ENCODE results near the gene TP73.

The TP73 gene

DNA sequence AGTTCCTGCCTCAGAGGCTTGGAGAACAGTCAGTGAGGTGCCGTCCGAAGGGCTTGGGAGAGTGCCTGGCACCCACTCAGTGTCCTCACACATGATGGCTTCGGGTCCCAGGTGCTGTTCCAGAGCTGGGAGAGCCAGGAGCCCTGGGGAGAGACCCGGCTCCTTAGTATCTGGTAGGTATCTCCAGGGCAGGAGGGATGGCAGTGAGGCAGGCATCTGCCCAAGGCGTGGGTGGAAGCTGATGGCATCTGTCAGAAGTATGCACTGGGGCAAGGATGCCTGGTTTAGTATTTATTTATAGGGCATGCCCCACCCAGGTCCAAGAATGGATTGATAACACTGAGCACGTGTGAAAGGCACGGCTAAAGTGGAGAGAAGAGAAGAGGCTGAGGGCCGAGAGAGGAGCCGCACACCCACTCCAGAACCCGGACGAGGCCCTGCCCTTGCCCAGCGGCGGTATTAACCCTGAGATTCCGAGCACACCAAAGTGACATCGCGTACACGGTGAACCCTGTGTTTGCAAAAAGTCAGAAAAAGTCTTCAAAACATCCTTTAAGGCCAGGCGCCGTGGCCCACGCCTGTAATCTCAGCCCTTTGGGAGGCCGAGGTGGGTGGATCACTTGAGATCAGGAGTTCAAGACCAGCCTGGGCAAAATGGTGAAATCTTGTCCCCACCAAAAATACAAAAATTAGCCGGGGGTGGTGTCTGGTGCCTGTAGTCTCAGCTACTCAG is 2.4 kb downstream of the TP73 start:
- Histone ChIP-seq H3K4me1 (ENCODE audit: control insufficient read depth, insufficient read depth, low read length) (no peaks in the 10 kb centered on the region), H3K27ac (ENCODE audit: low read depth, low read length) (no peak overlapping the region), H3K36me3 (ENCODE audit: control insufficient read depth, insufficient read depth, low read length) (no peaks in the 10 kb centered on the region), H3K9ac (ENCODE audit: low read length) (no peak overlapping the region), H3K4me3 (ENCODE audit: low read length) (no peak overlapping the region), H3K27me3 (ENCODE audit: control insufficient read depth, insufficient read depth, low read length) (peaks cover 25% of the 10 kb centered on the region)

DNA sequence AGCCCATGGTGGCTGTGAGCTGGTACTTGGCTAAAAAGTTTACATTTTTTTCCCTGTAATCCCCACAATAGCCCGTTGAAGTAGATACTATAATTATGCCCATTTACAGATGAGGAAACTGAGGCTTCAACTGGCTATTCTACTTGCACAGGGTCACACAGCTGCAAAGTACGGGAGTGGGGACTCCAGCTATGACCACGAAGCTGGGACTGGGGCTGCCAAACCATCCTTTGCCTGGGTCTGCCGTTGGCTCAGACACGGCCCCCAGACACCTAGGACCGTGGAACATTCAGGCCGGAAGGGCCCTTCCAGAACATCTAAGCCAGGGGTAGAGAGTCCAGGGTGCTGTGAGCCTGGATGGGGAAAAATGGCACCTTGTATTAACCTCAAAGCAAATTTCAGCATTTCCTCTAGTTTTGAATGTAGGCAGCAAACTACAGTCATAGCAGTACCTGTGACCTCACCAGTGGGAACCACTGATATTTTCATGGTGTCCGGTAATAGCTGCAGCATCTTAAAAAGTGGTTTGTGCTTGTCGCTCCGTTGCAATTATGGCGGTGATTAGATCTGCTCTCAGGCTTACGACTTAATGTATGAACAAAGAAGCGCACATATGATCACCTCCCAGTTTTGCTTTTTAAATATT is 4.3 kb downstream of the TP73 start:
- H3K4me1 ChIP-seq (ENCODE audit: control insufficient read depth, insufficient read depth, low read length), result no peaks in the 10 kb centered on the region
- H3K4me3 ChIP-seq (ENCODE audit: low read length), result no peak overlapping the region
- H3K27ac ChIP-seq (ENCODE audit: low read depth, low read length), result no peak overlapping the region
- H3K9ac ChIP-seq (ENCODE audit: low read length), result no peak overlapping the region
- H3K36me3 ChIP-seq (ENCODE audit: control insufficient read depth, insufficient read depth, low read length), result no peaks in the 10 kb centered on the region
- H3K27me3 ChIP-seq (ENCODE audit: control insufficient read depth, insufficient read depth, low read length), result peaks cover 13% of the 10 kb centered on the region

DNA sequence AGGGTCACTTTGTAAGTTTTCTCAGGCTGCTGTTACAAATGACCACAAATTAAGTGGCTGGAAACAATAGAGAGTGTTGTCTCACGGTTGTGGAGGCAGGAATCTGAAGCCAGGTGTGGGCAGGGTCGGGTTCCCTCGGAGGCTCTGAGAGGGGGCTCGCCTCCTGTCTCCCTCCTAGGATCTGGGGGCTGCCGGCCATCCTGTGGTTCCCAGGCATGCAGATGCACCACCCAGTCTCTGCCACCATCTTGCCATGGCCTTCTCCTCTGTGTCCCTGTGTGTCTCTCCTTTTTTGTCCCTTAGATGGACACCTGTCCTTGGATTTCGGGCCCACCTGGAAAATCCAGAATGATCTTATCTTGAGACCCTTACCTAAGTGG is 4.8 kb downstream of the TP73 start:
- Histone ChIP-seq H3K4me3 (ENCODE audit: low read length) (no peak overlapping the region), H3K27me3 (ENCODE audit: control insufficient read depth, insufficient read depth, low read length) (peaks cover 12% of the 10 kb centered on the region), H3K9ac (ENCODE audit: low read length) (no peak overlapping the region), H3K4me1 (ENCODE audit: control insufficient read depth, insufficient read depth, low read length) (no peaks in the 10 kb centered on the region), H3K27ac (ENCODE audit: low read depth, low read length) (no peak overlapping the region), H3K36me3 (ENCODE audit: control insufficient read depth, insufficient read depth, low read length) (no peaks in the 10 kb centered on the region)

DNA sequence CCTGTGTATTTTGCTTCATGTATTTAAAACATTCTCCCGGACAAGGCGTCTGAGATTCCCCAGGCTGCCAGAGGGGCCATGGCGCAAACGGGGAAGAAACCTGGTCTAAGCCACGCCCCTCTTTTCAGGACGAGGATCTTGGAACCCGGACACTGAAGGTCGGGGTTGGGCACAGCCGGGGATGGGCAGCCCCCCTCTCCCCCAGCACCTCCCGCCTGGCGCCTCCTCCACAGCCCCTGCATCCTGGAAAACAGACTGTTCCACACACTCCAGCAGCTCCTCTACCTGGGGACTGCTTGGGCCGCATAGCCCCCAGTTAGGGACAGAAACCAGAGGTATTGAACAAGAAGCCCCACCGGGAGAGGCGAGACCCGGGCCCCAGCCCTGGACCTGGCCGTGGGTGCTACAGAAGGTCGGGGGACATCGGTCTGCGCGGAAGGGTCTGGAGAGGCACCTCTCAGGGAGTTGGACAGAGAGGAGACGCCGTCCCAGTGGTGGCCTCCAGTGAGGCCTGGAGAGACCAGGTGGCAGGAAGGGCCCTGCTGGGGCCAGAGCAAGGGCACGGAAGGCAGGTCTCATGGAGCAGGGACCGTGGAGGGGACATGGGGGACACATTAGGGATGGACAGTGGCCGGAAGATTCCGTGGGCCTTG is 5.4 kb downstream of the TP73 start:
- Histone ChIP-seq H3K27ac (ENCODE audit: low read depth, low read length) (no peak overlapping the region), H3K4me3 (ENCODE audit: low read length) (no peak overlapping the region), H3K36me3 (ENCODE audit: control insufficient read depth, insufficient read depth, low read length) (no peaks in the 10 kb centered on the region), H3K4me1 (ENCODE audit: control insufficient read depth, insufficient read depth, low read length) (no peaks in the 10 kb centered on the region), H3K9ac (ENCODE audit: low read length) (no peak overlapping the region), H3K27me3 (ENCODE audit: control insufficient read depth, insufficient read depth, low read length) (peaks cover 12% of the 10 kb centered on the region)

DNA sequence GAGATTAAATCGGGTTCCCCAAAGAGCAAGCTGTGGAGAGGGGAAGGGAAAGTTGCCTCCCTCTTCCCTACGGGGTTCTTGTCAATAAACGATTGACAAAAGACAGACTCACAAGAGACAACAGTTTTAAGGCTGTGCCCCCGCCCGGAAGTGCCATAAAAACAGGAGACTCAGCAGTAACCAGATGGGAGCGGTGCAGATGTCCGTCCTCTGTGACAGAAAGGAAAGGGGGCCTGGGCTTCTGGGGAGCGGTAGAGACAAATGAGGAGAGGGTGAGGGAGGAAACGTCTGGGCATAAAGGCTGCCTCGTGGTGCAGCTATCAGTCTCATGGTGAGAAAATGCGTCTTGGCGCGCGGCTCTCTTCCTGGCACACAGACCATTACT is 5.9 kb downstream of the TP73 start:
- H3K36me3 ChIP-seq (ENCODE audit: control insufficient read depth, insufficient read depth, low read length), result no peaks in the 10 kb centered on the region
- H3K27ac ChIP-seq (ENCODE audit: low read depth, low read length), result no peak overlapping the region
- H3K4me3 ChIP-seq (ENCODE audit: low read length), result no peak overlapping the region
- peaks cover 9% of the 10 kb centered on the region for H3K27me3 ChIP-seq (ENCODE audit: control insufficient read depth, insufficient read depth, low read length)
- no peak overlapping the region for H3K9ac ChIP-seq (ENCODE audit: low read length)
- no peaks in the 10 kb centered on the region for H3K4me1 ChIP-seq (ENCODE audit: control insufficient read depth, insufficient read depth, low read length)

DNA sequence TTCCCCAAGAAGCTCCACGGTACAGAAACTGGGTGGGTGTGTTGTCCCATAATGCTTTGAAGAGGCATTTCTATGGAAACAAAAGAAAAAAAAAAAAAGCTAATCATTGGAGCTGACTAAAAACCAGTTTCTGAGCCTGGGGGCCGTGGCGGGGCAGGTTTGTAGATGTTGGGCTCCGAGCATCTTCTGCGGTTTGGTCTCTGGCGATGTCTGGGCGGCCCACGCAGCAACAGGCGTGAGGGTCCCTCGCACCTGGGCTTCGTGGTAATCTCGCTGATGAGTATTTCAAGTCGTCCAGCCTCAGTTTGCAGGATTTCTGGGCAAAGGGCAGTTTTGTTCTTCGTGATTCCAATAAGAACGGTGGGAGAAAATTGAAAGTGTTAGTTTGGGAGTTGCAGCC is 6.8 kb downstream of the TP73 start:
- Histone ChIP-seq H3K4me1 (ENCODE audit: control insufficient read depth, insufficient read depth, low read length) (no peaks in the 10 kb centered on the region), H3K4me3 (ENCODE audit: low read length) (no peak overlapping the region), H3K27ac (ENCODE audit: low read depth, low read length) (no peak overlapping the region), H3K9ac (ENCODE audit: low read length) (no peak overlapping the region), H3K36me3 (ENCODE audit: control insufficient read depth, insufficient read depth, low read length) (no peaks in the 10 kb centered on the region), H3K27me3 (ENCODE audit: control insufficient read depth, insufficient read depth, low read length) (peaks cover 7% of the 10 kb centered on the region)

DNA sequence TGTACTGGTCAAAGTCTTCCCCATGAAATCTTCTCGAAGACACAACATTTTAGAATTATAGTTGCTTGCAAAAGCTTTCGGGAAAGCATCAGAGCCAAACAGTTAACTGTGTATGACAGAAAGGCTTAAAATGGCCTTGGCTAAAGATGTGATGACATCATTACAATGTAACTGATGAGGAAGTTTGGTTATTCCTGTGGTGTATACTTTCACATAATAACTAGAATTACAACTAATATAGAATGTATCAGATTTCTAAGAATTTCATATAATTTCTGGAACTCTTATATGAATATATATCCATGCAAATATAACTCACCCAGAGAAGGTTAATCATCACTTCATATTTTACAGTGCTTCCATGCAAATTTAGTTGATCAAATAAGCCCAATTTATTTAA is 8.4 kb downstream of the TP73 start:
- Histone ChIP-seq H3K9ac (ENCODE audit: low read length) (no peak overlapping the region), H3K4me1 (ENCODE audit: control insufficient read depth, insufficient read depth, low read length) (no peaks in the 10 kb centered on the region), H3K4me3 (ENCODE audit: low read length) (no peak overlapping the region), H3K27me3 (ENCODE audit: control insufficient read depth, insufficient read depth, low read length) (no peaks in the 10 kb centered on the region), H3K36me3 (ENCODE audit: control insufficient read depth, insufficient read depth, low read length) (no peaks in the 10 kb centered on the region), H3K27ac (ENCODE audit: low read depth, low read length) (no peak overlapping the region)

DNA sequence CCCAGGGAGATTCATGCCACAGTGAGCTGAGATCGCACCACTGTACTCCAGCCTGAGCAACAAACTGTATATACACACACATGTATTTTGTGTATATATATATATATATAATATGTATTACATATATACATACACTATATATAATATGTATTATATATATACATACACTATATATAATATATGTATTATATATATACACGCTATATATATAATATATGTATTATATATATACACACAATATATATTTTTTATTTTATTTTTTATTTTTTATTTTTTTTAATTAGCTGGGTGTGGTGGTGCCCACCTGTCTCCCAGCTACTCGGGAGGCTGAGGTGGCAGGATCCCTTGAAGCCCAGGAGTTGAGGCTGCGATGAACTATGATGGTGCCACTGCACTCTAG is 9.3 kb downstream of the TP73 start:
- Histone ChIP-seq H3K4me1 (ENCODE audit: control insufficient read depth, insufficient read depth, low read length) (no peaks in the 10 kb centered on the region), H3K36me3 (ENCODE audit: control insufficient read depth, insufficient read depth, low read length) (no peaks in the 10 kb centered on the region), H3K27me3 (ENCODE audit: control insufficient read depth, insufficient read depth, low read length) (no peaks in the 10 kb centered on the region), H3K27ac (ENCODE audit: low read depth, low read length) (no peak overlapping the region), H3K4me3 (ENCODE audit: low read length) (no peak overlapping the region), H3K9ac (ENCODE audit: low read length) (no peak overlapping the region)

DNA sequence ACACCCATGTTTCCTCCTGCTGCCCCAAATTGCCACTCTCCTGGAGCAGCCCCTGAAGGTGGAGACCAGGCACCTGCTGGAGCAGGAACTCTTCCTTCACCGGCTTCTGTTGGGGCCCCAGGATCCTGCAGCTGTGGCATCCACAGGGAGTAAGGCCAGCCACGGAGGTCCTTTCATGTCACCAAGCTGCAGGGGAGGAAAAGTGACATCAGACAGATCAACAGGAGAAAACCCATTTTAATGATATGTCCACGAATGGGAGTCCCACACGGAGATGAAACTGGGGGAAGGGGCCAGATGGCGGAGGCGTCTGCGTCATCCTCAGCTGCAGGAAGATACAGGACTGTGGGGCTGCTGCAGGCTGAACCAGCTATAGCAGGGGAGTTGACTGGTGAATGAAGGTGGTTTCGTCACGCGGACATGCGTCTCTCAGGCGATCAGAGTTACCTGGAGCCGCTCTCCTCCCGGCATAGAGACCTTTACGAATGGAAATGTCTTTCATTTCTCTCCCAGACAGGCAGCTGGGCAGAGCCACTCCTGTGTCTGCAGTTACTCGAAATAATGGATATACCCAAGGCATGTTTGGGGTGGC is 9.9 kb downstream of the TP73 start:
- no peaks in the 10 kb centered on the region for H3K27me3 ChIP-seq (ENCODE audit: control insufficient read depth, insufficient read depth, low read length)
- no peaks in the 10 kb centered on the region for H3K4me1 ChIP-seq (ENCODE audit: control insufficient read depth, insufficient read depth, low read length)
- no peak overlapping the region for H3K27ac ChIP-seq (ENCODE audit: low read depth, low read length)
- H3K36me3 ChIP-seq (ENCODE audit: control insufficient read depth, insufficient read depth, low read length), result no peaks in the 10 kb centered on the region
- H3K9ac ChIP-seq (ENCODE audit: low read length), result no peak overlapping the region
- no peak overlapping the region for H3K4me3 ChIP-seq (ENCODE audit: low read length)

DNA sequence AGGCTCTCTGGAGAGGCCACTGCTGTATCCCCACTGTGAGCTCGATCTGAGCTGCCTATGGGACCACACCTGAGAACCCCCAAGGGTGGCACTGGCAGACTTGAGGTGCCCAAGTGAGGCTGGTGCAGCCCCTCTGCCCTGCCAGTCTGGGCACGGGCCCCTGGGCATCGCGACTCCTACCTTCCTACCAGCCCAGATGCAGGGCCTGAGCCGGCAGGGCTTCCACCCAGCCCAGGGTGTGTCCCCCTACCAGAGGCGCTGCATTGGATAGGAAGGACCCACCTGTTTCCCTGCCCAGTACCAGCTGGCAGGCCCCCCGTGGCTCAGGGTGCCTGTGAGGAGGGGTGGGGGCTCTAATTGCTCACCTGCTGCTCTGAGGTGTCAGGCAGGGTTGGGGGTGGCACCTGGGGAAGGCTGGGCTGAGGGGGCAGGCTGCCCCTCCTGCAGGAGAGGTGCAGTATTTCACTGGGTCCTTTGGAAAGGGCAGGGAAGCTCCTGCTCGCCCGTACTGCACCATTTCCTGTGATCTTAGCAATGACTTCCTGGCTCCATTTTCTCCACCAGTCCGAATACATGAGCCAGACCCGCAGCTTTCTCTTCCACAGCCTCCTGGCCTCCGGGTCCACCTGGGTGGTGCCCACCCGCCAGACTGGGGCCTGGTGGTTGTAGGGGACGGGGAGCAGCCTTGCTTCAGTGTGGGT is 11.8 kb downstream of the TP73 start:
- Histone ChIP-seq H3K4me1 (ENCODE audit: control insufficient read depth, insufficient read depth, low read length) (no peaks in the 10 kb centered on the region), H3K36me3 (ENCODE audit: control insufficient read depth, insufficient read depth, low read length) (no peaks in the 10 kb centered on the region), H3K27ac (ENCODE audit: low read depth, low read length) (no peak overlapping the region), H3K9ac (ENCODE audit: low read length) (no peak overlapping the region), H3K27me3 (ENCODE audit: control insufficient read depth, insufficient read depth, low read length) (no peaks in the 10 kb centered on the region), H3K4me3 (ENCODE audit: low read length) (no peak overlapping the region)

DNA sequence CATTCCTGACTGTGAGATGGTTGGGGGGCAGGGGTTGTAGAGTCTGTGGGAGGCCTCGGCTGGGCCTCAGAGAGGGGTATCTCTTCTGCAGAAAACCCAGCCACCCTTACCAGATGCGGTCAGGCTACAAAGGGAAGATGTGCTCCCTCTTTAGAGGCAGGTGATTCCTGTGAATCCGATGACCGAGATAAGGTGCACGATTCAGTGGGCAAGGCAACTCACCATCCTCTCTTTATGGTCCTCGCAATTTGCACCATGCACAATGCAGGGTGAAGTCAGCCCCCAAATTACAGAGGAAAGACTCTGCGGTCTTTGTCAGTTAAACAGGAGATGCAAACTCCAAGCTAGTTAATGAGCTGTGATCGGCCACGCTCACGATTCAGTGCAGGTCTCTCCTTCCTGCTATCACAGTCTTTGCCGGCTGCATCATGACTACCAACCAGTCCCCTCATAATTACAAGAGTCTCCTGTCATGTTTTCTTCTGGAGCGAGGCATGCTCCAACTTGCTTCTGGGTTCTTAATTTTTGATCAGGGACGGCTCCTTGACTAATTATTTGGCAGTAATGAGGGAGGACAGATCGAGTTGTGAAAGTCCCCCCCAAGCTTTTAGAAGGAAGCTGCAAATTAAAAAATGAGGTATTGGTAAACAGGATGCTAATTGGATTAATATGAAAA is 12.5 kb downstream of the TP73 start:
- no peaks in the 10 kb centered on the region for H3K4me1 ChIP-seq (ENCODE audit: control insufficient read depth, insufficient read depth, low read length)
- H3K27me3 ChIP-seq (ENCODE audit: control insufficient read depth, insufficient read depth, low read length), result no peaks in the 10 kb centered on the region
- no peak overlapping the region for H3K4me3 ChIP-seq (ENCODE audit: low read length)
- no peak overlapping the region for H3K9ac ChIP-seq (ENCODE audit: low read length)
- H3K36me3 ChIP-seq (ENCODE audit: control insufficient read depth, insufficient read depth, low read length), result no peaks in the 10 kb centered on the region
- no peak overlapping the region for H3K27ac ChIP-seq (ENCODE audit: low read depth, low read length)

DNA sequence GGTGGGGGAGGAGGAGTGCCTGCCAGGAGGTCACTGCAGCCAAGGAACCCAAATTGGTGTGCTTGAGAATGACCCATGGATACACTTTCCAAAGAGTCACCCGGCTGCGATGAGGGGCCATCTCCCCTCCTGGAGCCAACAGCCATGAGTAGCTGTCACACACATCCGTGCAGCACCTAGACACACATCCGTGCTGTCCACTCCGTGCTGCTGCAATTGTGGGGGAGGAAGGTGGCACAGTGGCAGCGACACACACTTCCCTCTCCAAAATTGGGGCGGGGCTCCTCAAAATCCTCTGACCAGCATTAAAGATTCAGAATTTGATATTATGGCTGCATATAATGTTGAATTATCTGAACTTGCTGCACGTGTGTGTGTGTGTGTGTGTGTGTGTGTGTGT is 15.8 kb downstream of the TP73 start:
- Histone ChIP-seq H3K9ac (ENCODE audit: low read length) (no peak overlapping the region), H3K4me1 (ENCODE audit: control insufficient read depth, insufficient read depth, low read length) (no peaks in the 10 kb centered on the region), H3K36me3 (ENCODE audit: control insufficient read depth, insufficient read depth, low read length) (no peaks in the 10 kb centered on the region), H3K4me3 (ENCODE audit: low read length) (no peak overlapping the region), H3K27ac (ENCODE audit: low read depth, low read length) (no peak overlapping the region), H3K27me3 (ENCODE audit: control insufficient read depth, insufficient read depth, low read length) (peaks cover 5% of the 10 kb centered on the region)
